K562 (cell line): Measurements from ENCODE around the gene NEIL1. TPM values are rescaled to one million over a fixed set of nuclear protein-coding genes. Genes with fewer than 3 reads are reported as not detected.

ENCODE experiments used
- ATAC-seq: fragments of 200-7000 bp; cut with Tn5 transposase; 3 replicates; pipeline ENCODE4 v1.9.1; 2020; ENCODE audit warnings: moderate library complexity
- BruUV-seq: library from RNA; stranded (reverse); fragments of 400-500 nt; replicated peaks from 2 replicates; lab custom pipeline; 2021; lab: Mats Ljungman, UMichigan
- CTCF ChIA-PET: fragments of 300-600 bp; formaldehyde crosslinking; extraction: SDS; loops from one replicate; lab custom pipeline; 2021; ENCODE audit warnings: low intra/inter-chr PET ratio; lab: Yijun Ruan, JAX
- POLR2A ChIA-PET: fragments of 300-600, 350-650 bp; sonication (Branson Sonifier 250); formaldehyde crosslinking; extraction: SDS; loops from one replicate; lab custom pipeline; 2021; ENCODE audit warnings: antibody characterized with exemption, inconsistent platforms; lab: Yijun Ruan, JAX
- DNase-seq, 4 experiments: peaks; one replicate each; pipeline versions ENCODE4 v3.0.0 to v3.0.0-alpha.2; 2011 to 2018; ENCODE audit warnings: low spot score in 3 of 4, mixed read lengths in 3 of 4; ENCODE audit errors: extremely low read depth in 1 of 4
- FAIRE-seq: peaks from 2 replicates; lab custom pipeline; 2011; peaks lifted over from hg19 to GRCh38; lab: Jason Lieb, UNC
- H2AFZ ChIP-seq: 2 replicates; pipeline ENCODE4 v1.6.0; 2011; ENCODE audit warnings: low read depth, low read length, control low read depth, inconsistent platforms
- H3K27ac ChIP-seq: fragments of 200-600 bp; 3 replicates; pipeline ENCODE4 v1.8.0; 2011; ENCODE audit warnings: low read depth, mild to moderate bottlenecking, control low read depth, inconsistent platforms, low read length, moderate library complexity, mixed read lengths; ENCODE audit errors: extremely low read depth
- H3K27me3 ChIP-seq, 2 experiments: fragments of 300-600 bp in 1 of 2; 2 replicates in 1 of 2; 3 replicates in 1 of 2; pipeline versions ENCODE4 v1.6.0 to v1.8.0; 2011; ENCODE audit warnings: inconsistent platforms in 2 of 2, low read length in 2 of 2, mild to moderate bottlenecking in 1 of 2, mixed read lengths in 1 of 2, moderate library complexity in 1 of 2; ENCODE audit not compliant: control insufficient read depth in 2 of 2, insufficient read depth in 2 of 2
- H3K36me3 ChIP-seq: fragments of 300-600 bp; 3 replicates; pipeline ENCODE4 v1.8.0; 2011; ENCODE audit warnings: mild to moderate bottlenecking, low read length, inconsistent platforms; ENCODE audit not compliant: control insufficient read depth, insufficient read depth
- H3K4me1 ChIP-seq, 2 experiments: fragments of 200-600 bp in 1 of 2; replicated peaks in 1 of 2; 2 replicates in 1 of 2; 3 replicates in 1 of 2; pipeline versions ENCODE4 v1.5.1 to v1.8.0; 2011; ENCODE audit warnings: inconsistent platforms in 2 of 2, low read length in 2 of 2, mild to moderate bottlenecking in 1 of 2, mixed read lengths in 1 of 2, moderate library complexity in 1 of 2; ENCODE audit not compliant: control insufficient read depth in 2 of 2, insufficient read depth in 2 of 2
- H3K4me2 ChIP-seq: 2 replicates; pipeline ENCODE4 v1.6.1; 2011; ENCODE audit warnings: low read length, control low read depth, inconsistent platforms, mixed read lengths; ENCODE audit not compliant: insufficient read depth
- H3K4me3 ChIP-seq: fragments of 200-600 bp; sonication (generic), shearing (Covaris generic); 2 replicates; pipeline ENCODE4 v1.5.1; 2016; ENCODE audit warnings: control low read depth, inconsistent platforms
- H3K79me2 ChIP-seq: fragments of 200-600 bp; 3 replicates; pipeline ENCODE4 v1.8.0; 2011; ENCODE audit warnings: low read length, inconsistent platforms; ENCODE audit not compliant: control insufficient read depth, insufficient read depth
- H3K9ac ChIP-seq, 2 experiments: 2 replicates each; pipeline versions ENCODE4 v1.6.0 to v1.6.1; 2011; ENCODE audit warnings: low read depth in 2 of 2, low read length in 2 of 2, control low read depth in 1 of 2, inconsistent platforms in 1 of 2, mild to moderate bottlenecking in 1 of 2, mixed read lengths in 1 of 2; ENCODE audit not compliant: insufficient read depth in 1 of 2
- H3K9me1 ChIP-seq: one replicate; pipeline ENCODE4 v1.6.0; 2011; ENCODE audit warnings: inconsistent platforms, mild to moderate bottlenecking, low read length, moderate library complexity; ENCODE audit not compliant: control insufficient read depth, insufficient read depth
- H3K9me3 ChIP-seq: replicated peaks from 2 replicates; pipeline ENCODE4 v1.5.1; 2011; ENCODE audit warnings: low read depth, low read length, inconsistent platforms; ENCODE audit not compliant: control insufficient read depth, insufficient read depth
- H4K20me1 ChIP-seq: replicated peaks from 2 replicates; pipeline ENCODE4 v1.6.1; 2011; ENCODE audit warnings: low read length, inconsistent platforms, mixed read lengths; ENCODE audit not compliant: control insufficient read depth, insufficient read depth
- ATF1 ChIP-seq, 2 experiments: fragments of 450-650 bp in 1 of 2; IDR thresholded peaks; 2 replicates each; pipeline ENCODE4 v1.6.1; 2016; ENCODE audit warnings: missing compliant biosample characterization in 1 of 2, missing genetic modification characterization in 1 of 2
- CHCHD3 ChIP-seq: fragments of 250-450 bp; sonication (Bioruptor Pico); IDR thresholded peaks from 2 replicates; pipeline ENCODE4 v2.1.2; 2022; ENCODE audit warnings: mild to moderate bottlenecking
- CHD2 ChIP-seq: IDR thresholded peaks from 2 replicates; pipeline ENCODE4 v1.6.1; 2011; ENCODE audit warnings: low read depth, low read length
- CREB1 ChIP-seq, 2 experiments: sonication (generic) in 1 of 2; formaldehyde crosslinking in 1 of 2; IDR thresholded peaks; 2 replicates each; pipeline versions ENCODE4 v1.6.1 to v1.8.0; 2012 to 2022; ENCODE audit warnings: inconsistent platforms in 1 of 2, mild to moderate bottlenecking in 1 of 2, missing genetic modification reagents in 1 of 2, moderate library complexity in 1 of 2
- CSDE1 ChIP-seq, 2 experiments: fragments of 450-650 bp; IDR thresholded peaks; 2 replicates each; pipeline ENCODE4 v1.6.1; 2016; ENCODE audit warnings: mild to moderate bottlenecking in 1 of 2
- NCOA6 ChIP-seq: fragments of 450-650 bp; IDR thresholded peaks from 2 replicates; pipeline ENCODE4 v1.6.1; 2017; ENCODE audit warnings: mild to moderate bottlenecking
- TCF3 ChIP-seq: sonication (generic); formaldehyde crosslinking; IDR thresholded peaks from 2 replicates; pipeline ENCODE4 v1.4.0; 2020; ENCODE audit warnings: mild to moderate bottlenecking, missing genetic modification reagents
- ZC3H11A ChIP-seq: IDR thresholded peaks from 2 replicates; pipeline ENCODE4 v1.6.1; 2012; ENCODE audit warnings: low read depth, low read length, improper control_type of control experiment
- ZNF124 ChIP-seq: sonication (generic); formaldehyde crosslinking; IDR thresholded peaks from 2 replicates; pipeline ENCODE4 v1.8.1; 2022; ENCODE audit warnings: missing genetic modification reagents
- ZNF551 ChIP-seq: fragments of 250-450 bp; sonication (Bioruptor Pico); IDR thresholded peaks from 2 replicates; pipeline ENCODE4 v1.5.0; 2021; ENCODE audit warnings: mild to moderate bottlenecking, moderate library complexity
- WGBS: fragments of 100-300 bp; shearing (Covaris generic); methylation state at CpG from one replicate; pipeline ENCODE4 v1.1.6; 2016; ENCODE audit warnings: low coverage, mixed read lengths; ENCODE audit not compliant: insufficient coverage; ENCODE audit errors: missing lambda C conversion rate; 5-methylcytosine and 5-hydroxymethylcytosine counted together
- in situ Hi-C: fragments of 300-500 bp; cut with MboI; formaldehyde crosslinking; loops from 4 replicates; pipeline ENCODE4 v1.15.0; 2018; ENCODE audit warnings: inconsistent platforms, mixed read lengths
- intact Hi-C: fragments of 100-400 bp; cut with micrococcal nuclease; formaldehyde crosslinking; loops from 2 replicates; pipeline ENCODE4 v1.14.2; 2022
- polyA plus RNA-seq, 8 experiments: library from polyadenylated mRNA; depleted of rRNA in 4 of 8; stranded (reverse) in 5 of 8; unstranded in 3 of 8; fragments of >200 nt; fragmentation: Nextera tagmentation in 2 of 8; fragmentation: Illumina TruSeq in 1 of 8; extraction: Ambion mirVana in 2 of 8; extraction: Trizol in 1 of 8; gene quantifications; 2 replicates each; pipeline versions ENCODE4 v1.2.1 to v1.2.3, GENCODE V29; 2011 to 2014; ENCODE audit warnings: inconsistent platforms in 1 of 8, missing spikeins in 1 of 8
- total RNA-seq, 7 experiments: library from RNA; depleted of rRNA in 6 of 7; stranded (reverse); fragments of >200 nt in 6 of 7; fragmentation: Illumina TruSeq in 2 of 7; extraction: Trizol in 2 of 7; gene quantifications; 2 replicates each; pipeline versions ENCODE4 v1.2.1 to v1.2.3, GENCODE V29; 2011 to 2021; ENCODE audit warnings: low replicate concordance in 1 of 7
- TF ChIP-seq, protein P1 (sequence below): fragments of 250-450 bp; sonication (Bioruptor Pico); IDR thresholded peaks from 2 replicates; pipeline ENCODE4 v1.8.0; 2022; ENCODE audit warnings: moderate library complexity, mild to moderate bottlenecking, inconsistent platforms
- TF ChIP-seq, protein P2 (sequence below): fragments of 200-800 bp; sonication (Bioruptor generic); IDR thresholded peaks from 2 replicates; pipeline ENCODE4 v1.6.1; 2017; ENCODE audit warnings: missing genetic modification characterization, missing compliant biosample characterization
- TF ChIP-seq, protein P3 (sequence below): fragments of 150-350 bp; conservative IDR thresholded peaks from 2 replicates; pipeline ENCODE4 v1.6.1; 2014; ENCODE audit warnings: low read length
- TF ChIP-seq, protein P4 (sequence below), 2 experiments: fragments of 450-650 bp in 1 of 2; sonication (generic) in 1 of 2; formaldehyde crosslinking in 1 of 2; IDR thresholded peaks in 1 of 2; conservative IDR thresholded peaks in 1 of 2; 2 replicates each; pipeline versions ENCODE4 v1.6.1 to v1.8.1; 2016 to 2023; ENCODE audit warnings: mild to moderate bottlenecking in 2 of 2, moderate library complexity in 2 of 2, inconsistent platforms in 1 of 2, missing genetic modification reagents in 1 of 2

NEIL1 gene
- total and polyA plus RNA-seq, 9 of the 15 experiments (the other 6 are each of a cell fraction or from before 2014, with no cell fraction given): 0.14 to 4.3 (median 2.4) TPM

DNA sequence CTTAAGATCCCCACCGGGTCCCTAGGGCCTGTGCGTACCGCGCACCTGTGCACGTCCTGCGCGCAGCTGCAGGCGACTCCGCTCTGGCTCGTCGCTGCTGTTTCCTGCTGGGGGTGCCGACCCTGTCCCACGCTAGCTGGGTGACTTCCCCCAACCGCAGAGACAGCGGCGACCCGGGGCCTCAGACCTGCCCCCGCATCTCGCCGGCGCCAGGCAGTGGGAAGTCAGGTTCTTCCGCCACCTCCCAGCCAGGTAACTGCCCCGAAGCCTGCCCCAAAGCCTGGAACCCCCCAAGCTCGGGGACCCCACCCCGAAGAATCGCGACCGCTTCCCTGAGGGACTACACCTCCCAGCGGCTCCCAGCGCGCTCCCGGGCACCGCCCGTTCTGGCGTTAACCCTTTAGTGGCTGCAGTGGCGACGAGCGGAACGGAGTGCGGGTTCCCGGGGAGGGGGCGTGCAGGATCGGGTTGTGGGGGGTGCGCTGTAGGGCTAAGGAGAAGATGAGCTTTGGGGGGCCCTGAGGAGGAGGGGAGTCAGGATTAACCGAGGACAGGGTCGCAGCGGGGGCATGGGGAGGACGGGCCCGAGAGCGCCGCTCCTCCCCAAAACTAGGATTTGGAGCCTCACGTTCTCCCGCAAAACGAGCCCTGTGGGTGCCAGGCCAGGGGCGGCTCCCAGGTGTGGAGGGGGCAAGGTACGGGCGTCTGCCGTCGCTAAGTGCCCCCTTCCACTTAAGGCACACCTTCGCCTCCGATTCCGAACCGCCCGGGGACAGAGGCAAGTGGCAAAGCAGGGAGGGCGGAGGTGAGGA is 589 bp downstream of the NEIL1 start:
- peak; percentile 83 for ATAC-seq
- Histone ChIP-seq H3K4me1 (peaks cover 4 to 31% of the 10 kb centered on the region in 2 experiments; a peak in 3 of 5 replicates), H3K27me3 (no peaks in the 10 kb centered on the region), H3K79me2 (no peaks in the 10 kb centered on the region), H3K9me1 (no peaks in the 10 kb centered on the region), H3K36me3 (no peaks in the 10 kb centered on the region), H4K20me1 (no peaks in the 10 kb centered on the region), H2AFZ (peak overlapping the region; percentile 95), H3K9me3 (no peaks in the 10 kb centered on the region), H3K4me2 (peak overlapping the region; percentile 80), H3K9ac (peak overlapping the region; percentile 72 to 89), H3K4me3 (peak overlapping the region; percentile 55), H3K27ac (peak overlapping the region; percentile 61; the same call in 2 of the 3 replicates)
- 9% methylated on average over 49 of the region's 65 CpGs for WGBS
- intact Hi-C loops: no loop called here
- in situ Hi-C loops: no loop called here
- DNase-seq: peak; percentile 57 to 72 (median 69)
- POLR2A ChIA-PET: interaction anchor here (0.6 to 1.0 kb wide), 4 partner anchors 39 to 231 kb away, joined by 3 read pairs; partner anchors contain the start of gene PTPN9
- peak; percentile 48 for FAIRE-seq
- TSS peak; percentile 71 for BruUV-seq
- CTCF ChIA-PET: no interaction called here
- TF ChIP-seq TCF3 (no peak), ZC3H11A (0 out of 2 replicates have a peak, but pooled peaks have one; percentile 43), ATF1 (CRISPR knock-in tag; IDR thresholded peaks at IDR 0.05) (no peak), ATF1 (tag; IDR thresholded peaks at IDR 0.05) (peak; percentile 29; the same call in 1 of the 2 replicates), NCOA6 (peak; percentile 45; the same call in 1 of the 2 replicates), CHCHD3 (CRISPR knock-in tag) (no peak), ZNF551 (CRISPR knock-in tag) (no peak), CSDE1 (IDR thresholded peaks at IDR 0.05) (no peak), ZNF124 (CRISPR knock-in tag) (no peak), CREB1 (IDR thresholded peaks at IDR 0.05) (no peak), CREB1 (CRISPR knock-in tag; IDR thresholded peaks at IDR 0.05) (peak; percentile 54; the same call in 1 of the 2 replicates), CHD2 (no peak)
- TF ChIP-seq, protein P1, sequence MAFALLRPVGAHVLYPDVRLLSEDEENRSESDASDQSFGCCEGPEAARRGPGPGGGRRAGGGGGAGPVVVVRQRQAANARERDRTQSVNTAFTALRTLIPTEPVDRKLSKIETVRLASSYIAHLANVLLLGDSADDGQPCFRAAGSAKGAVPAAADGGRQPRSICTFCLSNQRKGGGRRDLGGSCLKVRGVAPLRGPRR (CRISPR knock-in tag): 0 out of 2 replicates have a peak, but pooled peaks have one; percentile 13
- TF ChIP-seq, protein P2, sequence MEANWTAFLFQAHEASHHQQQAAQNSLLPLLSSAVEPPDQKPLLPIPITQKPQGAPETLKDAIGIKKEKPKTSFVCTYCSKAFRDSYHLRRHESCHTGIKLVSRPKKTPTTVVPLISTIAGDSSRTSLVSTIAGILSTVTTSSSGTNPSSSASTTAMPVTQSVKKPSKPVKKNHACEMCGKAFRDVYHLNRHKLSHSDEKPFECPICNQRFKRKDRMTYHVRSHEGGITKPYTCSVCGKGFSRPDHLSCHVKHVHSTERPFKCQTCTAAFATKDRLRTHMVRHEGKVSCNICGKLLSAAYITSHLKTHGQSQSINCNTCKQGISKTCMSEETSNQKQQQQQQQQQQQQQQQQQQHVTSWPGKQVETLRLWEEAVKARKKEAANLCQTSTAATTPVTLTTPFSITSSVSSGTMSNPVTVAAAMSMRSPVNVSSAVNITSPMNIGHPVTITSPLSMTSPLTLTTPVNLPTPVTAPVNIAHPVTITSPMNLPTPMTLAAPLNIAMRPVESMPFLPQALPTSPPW (CRISPR knock-in tag): peak; percentile 50; the same call in 1 of the 2 replicates
- TF ChIP-seq, protein P3, sequence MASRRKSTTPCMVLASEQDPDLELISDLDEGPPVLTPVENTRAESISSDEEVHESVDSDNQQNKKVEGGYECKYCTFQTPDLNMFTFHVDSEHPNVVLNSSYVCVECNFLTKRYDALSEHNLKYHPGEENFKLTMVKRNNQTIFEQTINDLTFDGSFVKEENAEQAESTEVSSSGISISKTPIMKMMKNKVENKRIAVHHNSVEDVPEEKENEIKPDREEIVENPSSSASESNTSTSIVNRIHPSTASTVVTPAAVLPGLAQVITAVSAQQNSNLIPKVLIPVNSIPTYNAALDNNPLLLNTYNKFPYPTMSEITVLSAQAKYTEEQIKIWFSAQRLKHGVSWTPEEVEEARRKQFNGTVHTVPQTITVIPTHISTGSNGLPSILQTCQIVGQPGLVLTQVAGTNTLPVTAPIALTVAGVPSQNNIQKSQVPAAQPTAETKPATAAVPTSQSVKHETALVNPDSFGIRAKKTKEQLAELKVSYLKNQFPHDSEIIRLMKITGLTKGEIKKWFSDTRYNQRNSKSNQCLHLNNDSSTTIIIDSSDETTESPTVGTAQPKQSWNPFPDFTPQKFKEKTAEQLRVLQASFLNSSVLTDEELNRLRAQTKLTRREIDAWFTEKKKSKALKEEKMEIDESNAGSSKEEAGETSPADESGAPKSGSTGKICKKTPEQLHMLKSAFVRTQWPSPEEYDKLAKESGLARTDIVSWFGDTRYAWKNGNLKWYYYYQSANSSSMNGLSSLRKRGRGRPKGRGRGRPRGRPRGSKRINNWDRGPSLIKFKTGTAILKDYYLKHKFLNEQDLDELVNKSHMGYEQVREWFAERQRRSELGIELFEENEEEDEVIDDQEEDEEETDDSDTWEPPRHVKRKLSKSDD: 0 out of 2 replicates have a peak, but pooled peaks have one; percentile 47
- TF ChIP-seq, protein P4, sequence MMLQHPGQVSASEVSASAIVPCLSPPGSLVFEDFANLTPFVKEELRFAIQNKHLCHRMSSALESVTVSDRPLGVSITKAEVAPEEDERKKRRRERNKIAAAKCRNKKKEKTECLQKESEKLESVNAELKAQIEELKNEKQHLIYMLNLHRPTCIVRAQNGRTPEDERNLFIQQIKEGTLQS (IDR thresholded peaks at IDR 0.05): no peak
- TF ChIP-seq, protein P4 (CRISPR knock-in tag; conservative IDR thresholded peaks at IDR 0.05): no peak
